SK-N-SH treated with all-trans-retinoic acid at 6 μM for 48 hours (cell line): ENCODE data around the gene RAP1A.

Source experiments
- ATAC-seq: fragments of 200-7000 bp; cut with Tn5 transposase; 3 replicates; pipeline ENCODE4 v1.9.1; 2020; ENCODE audit warnings: mild to moderate bottlenecking, moderate library complexity
- BACH2 ChIP-seq: fragments of 250-450 bp; sonication (Bioruptor Pico); IDR thresholded peaks from 2 replicates; pipeline ENCODE4 v1.9.0; 2021; ENCODE audit warnings: mild to moderate bottlenecking, borderline replicate concordance
- CSDC2 ChIP-seq: fragments of 250-450 bp; sonication (Bioruptor Pico); IDR thresholded peaks from 2 replicates; pipeline ENCODE4 v1.5.0; 2020; ENCODE audit warnings: mild to moderate bottlenecking, moderate library complexity
- ESRRG ChIP-seq: fragments of 250-450 bp; sonication (Bioruptor Pico); IDR thresholded peaks from 2 replicates; pipeline ENCODE4 v1.6.1; 2021; ENCODE audit warnings: mild to moderate bottlenecking
- GLIS3 ChIP-seq: fragments of 250-450 bp; sonication (Bioruptor Pico); IDR thresholded peaks from 2 replicates; pipeline ENCODE4 v1.5.0; 2020; ENCODE audit warnings: mild to moderate bottlenecking, moderate library complexity
- ISL1 ChIP-seq: fragments of 250-450 bp; sonication (Bioruptor Pico); IDR thresholded peaks from 2 replicates; pipeline ENCODE4 v2.1.2; 2022; ENCODE audit warnings: mild to moderate bottlenecking, moderate library complexity
- OSR1 ChIP-seq: fragments of 250-450 bp; sonication (Bioruptor Pico); IDR thresholded peaks from 2 replicates; pipeline ENCODE4 v1.8.0; 2022; ENCODE audit warnings: moderate library complexity, mild to moderate bottlenecking, inconsistent platforms
- PPARA ChIP-seq: fragments of 250-450 bp; sonication (Bioruptor Pico); IDR thresholded peaks from 2 replicates; pipeline ENCODE4 v1.5.0; 2020; ENCODE audit warnings: mild to moderate bottlenecking, borderline replicate concordance
- RARB ChIP-seq: fragments of 250-450 bp; sonication (Bioruptor Pico); IDR thresholded peaks from 2 replicates; pipeline ENCODE4 v1.8.0; 2021; ENCODE audit warnings: mild to moderate bottlenecking, moderate library complexity
- SNAI2 ChIP-seq: fragments of 250-450 bp; sonication (Bioruptor Pico); IDR thresholded peaks from 2 replicates; pipeline ENCODE4 v1.5.0; 2020; ENCODE audit warnings: mild to moderate bottlenecking, moderate library complexity
- TCF4 ChIP-seq: fragments of 250-450 bp; sonication (Bioruptor Pico); IDR thresholded peaks from 2 replicates; pipeline ENCODE4 v1.8.0; 2021; ENCODE audit warnings: mild to moderate bottlenecking, moderate library complexity, borderline replicate concordance
- TOX ChIP-seq: fragments of 250-450 bp; sonication (Bioruptor Pico); IDR thresholded peaks from 2 replicates; pipeline ENCODE4 v1.8.0; 2021; ENCODE audit warnings: mild to moderate bottlenecking, moderate library complexity, borderline replicate concordance
- ZFP3 ChIP-seq: fragments of 250-450 bp; sonication (Bioruptor Pico); IDR thresholded peaks from 2 replicates; pipeline ENCODE4 v1.5.0; 2020; ENCODE audit warnings: mild to moderate bottlenecking, moderate library complexity
- ZNF565 ChIP-seq: fragments of 450-650 bp; formaldehyde crosslinking; conservative IDR thresholded peaks from 2 replicates; pipeline ENCODE4 v1.5.0; 2020; ENCODE audit warnings: low read depth, mild to moderate bottlenecking, moderate library complexity
- ZNF70 ChIP-seq: fragments of 450-650 bp; formaldehyde crosslinking; IDR thresholded peaks from 2 replicates; pipeline ENCODE4 v1.5.0; 2020; ENCODE audit warnings: mild to moderate bottlenecking, moderate library complexity
- ZNF8 ChIP-seq: fragments of 450-650 bp; formaldehyde crosslinking; IDR thresholded peaks from 2 replicates; pipeline ENCODE4 v1.5.0; 2020; ENCODE audit warnings: mild to moderate bottlenecking, moderate library complexity
- TF ChIP-seq, protein P1 (sequence below): fragments of 250-450 bp; sonication (Bioruptor Pico); IDR thresholded peaks from 2 replicates; pipeline ENCODE4 v1.5.1; 2021; ENCODE audit warnings: mild to moderate bottlenecking, moderate library complexity
- TF ChIP-seq, protein P2 (sequence below): fragments of 250-450 bp; sonication (Bioruptor Pico); IDR thresholded peaks from 2 replicates; pipeline ENCODE4 v1.8.0; 2021; ENCODE audit warnings: low read depth, mild to moderate bottlenecking, moderate library complexity, borderline replicate concordance
- TF ChIP-seq, protein P3 (sequence below): fragments of 250-450 bp; sonication (Bioruptor Pico); IDR thresholded peaks from 2 replicates; pipeline ENCODE4 v1.5.0; 2020; ENCODE audit warnings: mild to moderate bottlenecking, moderate library complexity
- TF ChIP-seq, protein P4 (sequence below): fragments of 250-450 bp; sonication (Bioruptor Pico); IDR thresholded peaks from 2 replicates; pipeline ENCODE4 v1.8.0; 2020; ENCODE audit warnings: mild to moderate bottlenecking, moderate library complexity, borderline replicate concordance
- TF ChIP-seq, protein P5 (sequence below): fragments of 250-450 bp; sonication (Bioruptor Pico); IDR thresholded peaks from 2 replicates; pipeline ENCODE4 v1.5.1; 2020; ENCODE audit warnings: low read depth, mild to moderate bottlenecking, moderate library complexity

RAP1A gene

DNA sequence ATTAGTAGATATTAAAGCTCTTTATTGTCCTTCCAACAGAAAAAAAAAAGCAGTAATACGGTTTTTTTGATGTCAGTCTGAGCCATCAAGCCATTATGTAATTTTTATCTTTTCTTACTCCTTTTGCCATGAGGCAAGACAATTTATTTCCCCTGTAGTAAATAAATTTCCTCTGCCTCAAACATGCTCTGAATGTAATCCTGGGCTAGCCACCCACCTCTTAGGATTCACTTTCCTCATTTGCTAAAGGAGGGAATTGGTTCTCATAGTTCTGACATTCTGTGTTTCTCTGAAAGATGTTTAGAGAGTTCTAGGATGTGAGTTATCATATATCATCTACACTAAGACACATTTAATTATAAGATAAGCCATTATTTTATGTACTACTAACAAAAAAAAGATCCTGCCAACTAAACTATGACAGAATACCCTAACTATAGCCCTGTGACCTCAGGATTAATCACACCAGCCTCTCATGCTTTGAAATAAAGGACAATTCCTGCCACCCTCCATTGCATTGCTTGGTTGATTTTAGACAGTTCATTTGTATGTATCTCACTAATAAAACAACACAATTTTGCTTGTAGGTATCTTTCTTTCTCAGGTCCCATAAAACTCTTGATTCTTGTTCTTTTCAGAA, 34.0 kb upstream of the RAP1A start:
- TF ChIP-seq ISL1 (CRISPR knock-in tag) (no peak), TCF4 (CRISPR knock-in tag) (no peak), ZNF565 (CRISPR knock-in tag) (no peak), OSR1 (CRISPR knock-in tag) (no peak), ZFP3 (CRISPR knock-in tag) (no peak), GLIS3 (CRISPR knock-in tag) (no peak), PPARA (CRISPR knock-in tag) (no peak), TOX (CRISPR knock-in tag) (no peak), BACH2 (CRISPR knock-in tag) (no peak), ZNF8 (CRISPR knock-in tag) (no peak), RARB (CRISPR knock-in tag) (no peak), CSDC2 (no peak)
- TF ChIP-seq, protein P1, sequence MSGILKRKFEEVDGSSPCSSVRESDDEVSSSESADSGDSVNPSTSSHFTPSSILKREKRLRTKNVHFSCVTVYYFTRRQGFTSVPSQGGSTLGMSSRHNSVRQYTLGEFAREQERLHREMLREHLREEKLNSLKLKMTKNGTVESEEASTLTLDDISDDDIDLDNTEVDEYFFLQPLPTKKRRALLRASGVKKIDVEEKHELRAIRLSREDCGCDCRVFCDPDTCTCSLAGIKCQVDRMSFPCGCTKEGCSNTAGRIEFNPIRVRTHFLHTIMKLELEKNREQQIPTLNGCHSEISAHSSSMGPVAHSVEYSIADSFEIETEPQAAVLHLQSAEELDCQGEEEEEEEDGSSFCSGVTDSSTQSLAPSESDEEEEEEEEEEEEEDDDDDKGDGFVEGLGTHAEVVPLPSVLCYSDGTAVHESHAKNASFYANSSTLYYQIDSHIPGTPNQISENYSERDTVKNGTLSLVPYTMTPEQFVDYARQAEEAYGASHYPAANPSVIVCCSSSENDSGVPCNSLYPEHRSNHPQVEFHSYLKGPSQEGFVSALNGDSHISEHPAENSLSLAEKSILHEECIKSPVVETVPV (CRISPR knock-in tag) = no peak
- TF ChIP-seq, protein P2, sequence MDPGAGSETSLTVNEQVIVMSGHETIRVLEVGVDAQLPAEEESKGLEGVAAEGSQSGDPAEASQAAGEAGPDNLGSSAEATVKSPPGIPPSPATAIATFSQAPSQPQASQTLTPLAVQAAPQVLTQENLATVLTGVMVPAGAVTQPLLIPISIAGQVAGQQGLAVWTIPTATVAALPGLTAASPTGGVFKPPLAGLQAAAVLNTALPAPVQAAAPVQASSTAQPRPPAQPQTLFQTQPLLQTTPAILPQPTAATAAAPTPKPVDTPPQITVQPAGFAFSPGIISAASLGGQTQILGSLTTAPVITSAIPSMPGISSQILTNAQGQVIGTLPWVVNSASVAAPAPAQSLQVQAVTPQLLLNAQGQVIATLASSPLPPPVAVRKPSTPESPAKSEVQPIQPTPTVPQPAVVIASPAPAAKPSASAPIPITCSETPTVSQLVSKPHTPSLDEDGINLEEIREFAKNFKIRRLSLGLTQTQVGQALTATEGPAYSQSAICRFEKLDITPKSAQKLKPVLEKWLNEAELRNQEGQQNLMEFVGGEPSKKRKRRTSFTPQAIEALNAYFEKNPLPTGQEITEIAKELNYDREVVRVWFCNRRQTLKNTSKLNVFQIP = no peak
- TF ChIP-seq, protein P3, sequence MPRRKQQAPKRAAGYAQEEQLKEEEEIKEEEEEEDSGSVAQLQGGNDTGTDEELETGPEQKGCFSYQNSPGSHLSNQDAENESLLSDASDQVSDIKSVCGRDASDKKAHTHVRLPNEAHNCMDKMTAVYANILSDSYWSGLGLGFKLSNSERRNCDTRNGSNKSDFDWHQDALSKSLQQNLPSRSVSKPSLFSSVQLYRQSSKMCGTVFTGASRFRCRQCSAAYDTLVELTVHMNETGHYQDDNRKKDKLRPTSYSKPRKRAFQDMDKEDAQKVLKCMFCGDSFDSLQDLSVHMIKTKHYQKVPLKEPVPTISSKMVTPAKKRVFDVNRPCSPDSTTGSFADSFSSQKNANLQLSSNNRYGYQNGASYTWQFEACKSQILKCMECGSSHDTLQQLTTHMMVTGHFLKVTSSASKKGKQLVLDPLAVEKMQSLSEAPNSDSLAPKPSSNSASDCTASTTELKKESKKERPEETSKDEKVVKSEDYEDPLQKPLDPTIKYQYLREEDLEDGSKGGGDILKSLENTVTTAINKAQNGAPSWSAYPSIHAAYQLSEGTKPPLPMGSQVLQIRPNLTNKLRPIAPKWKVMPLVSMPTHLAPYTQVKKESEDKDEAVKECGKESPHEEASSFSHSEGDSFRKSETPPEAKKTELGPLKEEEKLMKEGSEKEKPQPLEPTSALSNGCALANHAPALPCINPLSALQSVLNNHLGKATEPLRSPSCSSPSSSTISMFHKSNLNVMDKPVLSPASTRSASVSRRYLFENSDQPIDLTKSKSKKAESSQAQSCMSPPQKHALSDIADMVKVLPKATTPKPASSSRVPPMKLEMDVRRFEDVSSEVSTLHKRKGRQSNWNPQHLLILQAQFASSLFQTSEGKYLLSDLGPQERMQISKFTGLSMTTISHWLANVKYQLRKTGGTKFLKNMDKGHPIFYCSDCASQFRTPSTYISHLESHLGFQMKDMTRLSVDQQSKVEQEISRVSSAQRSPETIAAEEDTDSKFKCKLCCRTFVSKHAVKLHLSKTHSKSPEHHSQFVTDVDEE = no peak
- TF ChIP-seq, protein P4, sequence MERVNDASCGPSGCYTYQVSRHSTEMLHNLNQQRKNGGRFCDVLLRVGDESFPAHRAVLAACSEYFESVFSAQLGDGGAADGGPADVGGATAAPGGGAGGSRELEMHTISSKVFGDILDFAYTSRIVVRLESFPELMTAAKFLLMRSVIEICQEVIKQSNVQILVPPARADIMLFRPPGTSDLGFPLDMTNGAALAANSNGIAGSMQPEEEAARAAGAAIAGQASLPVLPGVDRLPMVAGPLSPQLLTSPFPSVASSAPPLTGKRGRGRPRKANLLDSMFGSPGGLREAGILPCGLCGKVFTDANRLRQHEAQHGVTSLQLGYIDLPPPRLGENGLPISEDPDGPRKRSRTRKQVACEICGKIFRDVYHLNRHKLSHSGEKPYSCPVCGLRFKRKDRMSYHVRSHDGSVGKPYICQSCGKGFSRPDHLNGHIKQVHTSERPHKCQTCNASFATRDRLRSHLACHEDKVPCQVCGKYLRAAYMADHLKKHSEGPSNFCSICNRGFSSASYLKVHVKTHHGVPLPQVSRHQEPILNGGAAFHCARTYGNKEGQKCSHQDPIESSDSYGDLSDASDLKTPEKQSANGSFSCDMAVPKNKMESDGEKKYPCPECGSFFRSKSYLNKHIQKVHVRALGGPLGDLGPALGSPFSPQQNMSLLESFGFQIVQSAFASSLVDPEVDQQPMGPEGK (CRISPR knock-in tag) = no peak
- TF ChIP-seq, all 23 proteins: peak for 0
- peak; percentile 57; the same call in 2 of the 3 replicates for ATAC-seq

DNA sequence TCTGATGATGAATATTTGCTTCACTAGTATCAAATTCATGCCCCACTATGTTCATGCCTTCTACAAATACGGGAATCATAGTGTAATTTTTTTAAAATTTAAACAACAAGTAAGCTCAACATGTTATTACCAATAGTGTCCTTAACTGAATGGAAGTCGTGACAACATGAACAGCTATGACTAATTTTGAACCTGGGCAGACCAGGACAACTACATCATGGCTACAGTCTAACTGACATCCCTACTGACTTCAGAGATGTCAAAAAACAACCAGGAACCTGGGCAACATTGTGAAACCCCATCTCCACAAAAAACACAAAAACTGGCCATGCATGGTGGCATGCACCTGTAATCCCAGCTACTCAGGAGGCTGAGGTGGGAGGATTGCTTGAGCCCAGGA, 33.5 kb upstream of the RAP1A start:
- ATAC-seq = no peak
- TF ChIP-seq SNAI2 = no peak
- no peak for TF ChIP-seq TOX (CRISPR knock-in tag)
- TF ChIP-seq ZNF8 (CRISPR knock-in tag) = no peak
- TF ChIP-seq ZNF70 (CRISPR knock-in tag) = no peak
- TF ChIP-seq, protein P3 = no peak
- TF ChIP-seq BACH2 (CRISPR knock-in tag) = no peak
- TF ChIP-seq, protein P4 (CRISPR knock-in tag) = no peak
- TF ChIP-seq TCF4 (CRISPR knock-in tag) = no peak
- TF ChIP-seq, protein P5, sequence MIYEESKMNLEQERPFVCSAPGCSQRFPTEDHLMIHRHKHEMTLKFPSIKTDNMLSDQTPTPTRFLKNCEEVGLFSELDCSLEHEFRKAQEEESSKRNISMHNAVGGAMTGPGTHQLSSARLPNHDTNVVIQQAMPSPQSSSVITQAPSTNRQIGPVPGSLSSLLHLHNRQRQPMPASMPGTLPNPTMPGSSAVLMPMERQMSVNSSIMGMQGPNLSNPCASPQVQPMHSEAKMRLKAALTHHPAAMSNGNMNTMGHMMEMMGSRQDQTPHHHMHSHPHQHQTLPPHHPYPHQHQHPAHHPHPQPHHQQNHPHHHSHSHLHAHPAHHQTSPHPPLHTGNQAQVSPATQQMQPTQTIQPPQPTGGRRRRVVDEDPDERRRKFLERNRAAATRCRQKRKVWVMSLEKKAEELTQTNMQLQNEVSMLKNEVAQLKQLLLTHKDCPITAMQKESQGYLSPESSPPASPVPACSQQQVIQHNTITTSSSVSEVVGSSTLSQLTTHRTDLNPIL (CRISPR knock-in tag) = no peak
- TF ChIP-seq, protein P1 (CRISPR knock-in tag) = no peak
- TF ChIP-seq, protein P2 = no peak
- TF ChIP-seq OSR1 (CRISPR knock-in tag) = no peak
- TF ChIP-seq GLIS3 (CRISPR knock-in tag) = no peak
- TF ChIP-seq CSDC2 = no peak
- no peak for TF ChIP-seq ESRRG (CRISPR knock-in tag)
